HG03558 (cell line): ENCODE measurements around the gene BMF.

Experiments used
- ATAC-seq: cut with Tn5 transposase; IDR thresholded peaks from one replicate; pipeline ENCODE4 v1.9.1; 2021; ENCODE audit warnings: moderate number of reproducible peaks; ENCODE audit not compliant: unreplicated experiment; ENCODE audit errors: extremely low read depth

The BMF gene

GRCh38 chr15:40070166-40070557 lies 38.5 kb downstream of the BMF start:
- ATAC-seq: no peak

GRCh38 chr15:40069178-40070165 lies 39.2 kb downstream of the BMF start:
- ATAC-seq: no peak

GRCh38 chr15:40067921-40068624 lies 40.6 kb downstream of the BMF start:
- no peak for ATAC-seq

- no peak for ATAC-seq
Measured at GRCh38 chr15:40066589-40066988, 42.1 kb downstream of the BMF start.

GRCh38 chr15:40065166-40065565 lies 43.5 kb downstream of the BMF start:
- ATAC-seq: no peak

GRCh38 chr15:40064231-40064894 lies 44.3 kb downstream of the BMF start:
- ATAC-seq: no peak

- no peak for ATAC-seq
Measured at GRCh38 chr15:40063563-40064011, 45.1 kb downstream of the BMF start.

- ATAC-seq: no peak
Measured at GRCh38 chr15:40062816-40063562, 45.7 kb downstream of the BMF start.

- peak; percentile 40 for ATAC-seq
Measured at GRCh38 chr15:40061212-40061901, 47.3 kb downstream of the BMF start.

GRCh38 chr15:40060236-40060961 lies 48.3 kb downstream of the BMF start:
- no peak for ATAC-seq

GRCh38 chr15:40059821-40060220 lies 48.9 kb downstream of the BMF start:
- ATAC-seq: no peak

GRCh38 chr15:40058476-40059140 lies 50.1 kb downstream of the BMF start:
- ATAC-seq: no peak

- no peak for ATAC-seq
Measured at GRCh38 chr15:40055576-40056293, 52.9 kb downstream of the BMF start.

GRCh38 chr15:40054855-40055575 lies 53.7 kb downstream of the BMF start:
- peak; percentile 45 for ATAC-seq

- ATAC-seq: peak; percentile 14
Measured at GRCh38 chr15:40054605-40054854, 54.1 kb downstream of the BMF start.

- ATAC-seq: no peak
Measured at GRCh38 chr15:40053831-40054604, 54.7 kb downstream of the BMF start.
